Umbilical cord (tissue), 2 donors: ENCODE data around the gene ABCC8. TPM values are rescaled to one million over a fixed set of nuclear protein-coding genes. Genes with fewer than 3 reads are reported as not detected.
A peak's percentile ranks its signal among the peaks of the same experiment; 100 is the strongest.

Experiments
- DNase-seq: peaks from one replicate; pipeline ENCODE4 v3.0.0-alpha.2; 2015; ENCODE audit warnings: low spot score
- total RNA-seq: library from RNA; depleted of rRNA; stranded (reverse); fragments of >200 nt; gene quantifications from one replicate; pipeline ENCODE4 v1.2.3, GENCODE V29; 2014; ENCODE audit warnings: low replicate concordance; ENCODE audit not compliant: insufficient read depth

The ABCC8 gene
- total RNA-seq, 1 donor from 2014 or later = 0.48 TPM

DNA sequence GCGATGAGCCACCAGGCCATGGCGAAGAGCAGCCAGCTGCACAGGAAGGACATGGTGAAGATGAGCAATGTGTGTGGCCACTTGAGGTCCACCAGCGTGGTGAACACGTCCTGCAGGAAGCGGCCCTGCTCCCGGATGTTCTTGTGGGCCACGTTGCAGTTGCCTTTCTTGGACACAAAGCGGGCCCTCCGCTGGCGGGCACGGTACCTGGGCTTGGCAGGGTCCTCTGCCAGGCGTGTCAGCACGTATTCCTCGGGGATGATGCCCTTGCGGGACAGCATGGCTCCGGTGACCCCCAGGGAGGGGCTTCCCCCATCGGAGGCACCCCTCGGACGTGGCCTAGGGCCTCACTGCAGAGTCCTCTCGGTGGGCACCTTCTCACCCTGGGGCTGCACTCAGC lies 88.8 kb downstream of the ABCC8 start:
- no peak for DNase-seq

DNA sequence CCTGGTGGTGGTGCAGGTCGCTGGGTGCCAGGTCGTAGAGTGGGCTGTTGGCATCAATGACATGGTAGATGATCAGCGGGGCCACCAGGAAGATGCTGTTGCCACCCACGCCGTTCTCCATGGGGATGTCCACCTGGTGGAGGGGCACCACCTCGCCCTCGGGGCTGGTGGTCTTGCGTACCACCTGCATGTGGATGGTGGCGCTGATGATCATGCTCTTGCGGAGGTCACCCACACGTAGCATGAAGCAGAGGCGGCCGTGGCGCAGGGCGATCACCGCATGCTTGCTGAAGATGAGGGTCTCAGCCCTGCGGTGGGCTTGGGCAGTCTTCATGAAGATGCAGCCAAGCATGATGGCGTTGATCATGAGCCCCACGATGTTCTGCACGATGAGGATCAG lies 89.4 kb downstream of the ABCC8 start:
- DNase-seq = no peak

DNA sequence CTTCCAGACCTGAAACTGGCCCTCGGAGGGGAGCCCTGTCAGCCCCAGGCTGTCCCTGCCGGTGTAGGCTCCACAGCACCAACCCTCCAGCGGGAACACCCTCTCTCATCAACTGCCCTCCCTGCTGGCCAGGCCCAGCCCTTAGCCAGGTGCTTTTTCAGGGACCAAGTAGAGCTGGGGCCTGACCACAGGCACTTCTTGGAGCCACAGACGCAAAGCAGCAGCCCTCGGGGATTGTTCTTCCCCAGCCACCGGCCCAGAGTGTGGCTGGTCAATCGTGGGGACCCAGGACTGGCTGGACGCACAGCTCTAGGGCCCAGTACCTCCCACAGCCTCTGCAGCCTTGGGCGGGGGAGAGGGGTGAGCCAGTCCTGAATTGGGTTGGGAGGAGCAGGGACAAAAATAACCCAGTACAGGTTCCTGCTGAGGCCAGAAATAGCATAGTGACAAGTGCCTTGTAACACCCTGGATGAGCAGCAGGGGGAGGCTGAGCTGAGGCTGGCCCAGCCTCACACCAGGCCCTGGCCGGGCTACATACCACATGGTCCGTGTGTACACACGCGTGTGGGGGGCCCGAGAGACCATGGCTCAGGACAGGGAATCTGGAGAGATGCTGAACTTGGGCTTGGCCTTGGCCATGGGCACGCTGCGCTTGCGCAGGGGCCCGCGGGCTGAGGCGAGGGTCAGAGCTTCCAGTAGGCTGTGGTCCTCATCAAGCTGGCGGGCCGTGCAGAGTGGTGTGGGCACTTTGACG lies 90.1 kb downstream of the ABCC8 start:
- peak; percentile 24 for DNase-seq

DNA sequence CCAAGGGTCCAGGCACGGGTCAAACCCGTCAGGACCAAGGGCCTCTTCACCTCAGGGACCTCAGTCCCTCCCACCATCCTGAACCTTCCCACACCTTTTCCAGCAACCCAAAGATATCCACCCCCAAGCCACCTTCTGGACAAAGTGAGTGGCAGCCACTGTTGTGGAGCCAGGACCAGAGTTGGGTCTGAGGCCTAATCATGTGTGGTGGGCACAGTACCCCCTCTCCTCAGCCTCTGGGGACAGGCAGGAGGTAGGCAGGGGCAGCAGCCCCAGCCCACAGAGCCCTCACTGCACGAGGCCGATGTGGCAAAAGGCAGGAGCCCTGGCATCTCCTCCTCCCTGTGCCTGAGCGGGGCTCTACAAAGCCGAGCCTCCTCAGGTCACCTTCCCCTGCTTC lies 90.7 kb downstream of the ABCC8 start:
- DNase-seq = no peak

DNA sequence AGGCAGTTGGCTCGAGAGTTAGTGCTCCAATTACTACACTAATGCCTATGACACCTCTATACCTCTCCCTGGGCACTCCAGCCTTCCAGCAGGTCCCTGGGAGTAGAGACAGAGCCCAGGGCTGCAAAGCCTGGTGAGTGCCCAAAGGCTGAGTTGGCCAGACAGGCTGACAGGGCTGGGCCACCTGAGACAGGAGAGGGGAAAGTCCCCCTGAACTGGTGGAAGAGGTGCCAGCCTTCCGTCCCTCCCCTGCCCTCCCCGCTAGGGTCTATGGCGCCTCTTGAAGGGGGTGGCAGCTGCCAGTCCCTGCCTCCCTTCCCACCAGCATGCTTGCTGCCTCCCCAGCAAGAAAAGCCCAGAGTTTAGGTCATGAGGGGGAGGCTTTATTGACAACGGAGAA lies 91.2 kb downstream of the ABCC8 start:
- DNase-seq = no peak

DNA sequence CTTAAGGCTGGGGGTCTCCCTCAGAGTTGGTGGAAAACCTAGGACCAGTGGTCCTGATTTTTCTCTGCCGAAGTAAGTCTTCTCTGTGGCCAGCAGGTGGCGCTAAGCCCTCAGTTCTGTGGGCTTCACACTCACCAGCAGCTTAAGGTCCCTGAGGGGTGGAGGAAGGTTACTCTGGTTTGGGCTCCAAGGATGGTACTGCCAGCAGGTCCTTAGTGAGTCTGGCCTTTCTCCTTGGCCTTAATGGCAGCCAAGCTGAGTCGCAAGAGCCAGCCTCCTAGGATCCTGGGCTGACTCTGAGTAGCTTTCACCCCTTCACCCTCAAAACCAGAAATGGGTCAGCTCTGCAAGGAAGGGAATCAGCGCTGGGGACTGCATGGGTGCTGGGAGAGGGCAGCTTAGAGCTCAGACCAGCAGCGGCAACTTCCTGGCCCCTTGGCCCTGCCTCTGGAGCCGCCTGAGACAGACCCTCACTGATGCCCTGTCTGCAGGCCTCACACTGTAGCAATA lies 92.6 kb downstream of the ABCC8 start:
- peak; percentile 88 for DNase-seq

DNA sequence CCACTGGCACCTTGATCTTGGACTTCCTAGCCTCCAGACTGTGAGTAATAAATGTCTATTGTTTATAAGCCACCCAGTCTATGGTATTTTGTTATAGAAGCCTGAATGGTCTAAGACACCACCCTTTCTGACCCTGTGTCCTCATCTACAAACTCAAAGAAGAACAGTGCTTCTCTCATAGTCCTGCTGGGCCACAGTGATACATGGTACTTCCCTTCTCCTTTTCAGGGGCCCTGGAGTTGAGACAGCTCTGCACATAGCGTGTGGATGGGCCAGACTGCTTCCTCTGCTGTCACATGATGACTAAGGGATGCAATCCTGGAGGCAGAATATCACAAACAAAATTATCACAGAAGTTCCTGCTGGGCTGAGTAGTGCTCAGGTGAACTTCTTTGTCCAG lies 93.2 kb downstream of the ABCC8 start:
- DNase-seq = no peak

DNA sequence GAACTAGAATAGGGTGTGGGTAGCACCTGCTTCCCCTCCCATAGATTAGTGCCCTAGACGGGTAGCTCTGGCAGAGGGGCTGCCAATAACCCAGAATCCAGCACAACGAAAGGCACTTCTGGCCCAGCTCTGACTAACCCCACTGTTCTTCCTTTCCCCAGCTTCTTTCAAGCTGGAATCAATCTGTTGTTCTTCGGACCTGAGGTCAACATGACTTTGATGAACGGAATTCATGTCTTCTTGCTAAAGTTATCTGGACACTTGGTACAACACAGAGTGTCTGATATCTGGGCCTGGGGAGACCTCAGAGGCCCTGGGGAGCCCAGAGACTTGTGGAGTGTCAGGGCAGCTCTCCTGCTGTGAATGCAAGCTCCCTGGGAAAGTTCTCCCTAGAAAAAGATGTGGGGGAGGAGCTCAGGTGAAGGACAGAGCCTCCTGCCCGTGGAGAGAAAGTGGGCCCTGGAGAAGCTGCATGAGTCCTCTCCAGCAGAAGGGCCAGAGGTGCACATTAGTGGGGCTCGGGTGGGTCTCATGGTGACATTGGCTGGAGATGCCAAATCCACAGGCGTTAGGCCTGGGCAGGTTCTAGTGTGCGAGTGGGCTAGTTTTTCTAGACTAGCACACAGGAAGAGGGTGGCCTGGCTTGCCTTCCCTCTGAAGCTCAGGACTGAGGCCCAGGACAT lies 94.5 kb downstream of the ABCC8 start:
- DNase-seq = no peak

DNA sequence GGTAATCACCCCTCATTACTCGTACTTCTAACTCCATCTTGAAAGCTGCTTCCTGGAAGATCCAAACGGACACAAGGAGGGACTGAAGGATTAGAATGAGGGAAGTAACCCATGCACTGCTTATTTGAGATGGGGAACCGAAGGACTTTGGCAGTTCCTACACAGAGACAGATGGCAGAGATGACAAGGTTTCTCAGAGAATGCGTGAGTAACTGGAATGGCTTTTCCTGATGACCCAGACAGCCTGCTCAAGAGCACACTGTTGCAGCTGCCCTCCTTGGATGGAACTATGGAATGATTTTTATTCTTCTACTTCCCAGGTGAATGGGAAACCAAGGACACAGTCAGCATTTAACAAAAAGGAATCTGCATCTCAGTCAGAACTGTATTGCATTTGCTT lies 95.5 kb downstream of the ABCC8 start:
- no peak for DNase-seq

DNA sequence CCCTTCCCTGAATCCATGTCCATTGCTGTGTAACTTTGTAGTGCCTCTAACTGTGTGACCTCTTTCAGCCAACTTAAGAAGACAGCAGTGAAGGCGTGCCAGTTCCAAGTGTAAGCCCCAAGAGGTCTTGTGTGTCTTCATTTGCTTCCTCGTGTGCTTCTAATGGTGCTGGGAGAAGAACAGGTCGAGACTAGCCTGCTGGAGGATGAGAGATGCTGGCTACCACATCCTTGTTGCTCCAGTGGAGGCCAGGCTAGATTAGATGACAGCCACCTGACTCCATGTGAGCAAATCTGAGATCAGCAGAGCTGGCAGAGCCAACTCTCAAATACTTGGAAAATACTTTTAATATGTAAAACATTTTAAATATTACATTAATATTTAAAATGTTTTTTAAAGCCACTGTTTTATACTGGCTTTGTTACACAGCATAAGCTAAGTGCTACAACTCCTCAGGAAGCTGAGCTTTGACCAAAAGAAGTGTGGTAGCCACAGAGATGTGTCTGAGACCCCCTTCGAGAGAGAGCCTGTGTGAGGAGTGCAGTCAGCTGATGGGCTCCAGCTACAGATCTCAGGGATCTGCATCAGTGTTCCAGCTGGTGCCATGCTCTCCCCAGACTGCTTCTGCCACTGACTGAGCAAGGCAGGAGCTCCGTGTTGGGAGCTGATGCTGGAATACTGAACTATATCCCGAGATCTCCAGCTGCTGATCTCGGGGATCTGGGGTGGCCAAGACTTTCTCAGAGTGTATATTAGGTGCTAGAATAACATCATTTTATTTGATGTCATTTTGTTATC lies 97.1 kb downstream of the ABCC8 start:
- no peak for DNase-seq

DNA sequence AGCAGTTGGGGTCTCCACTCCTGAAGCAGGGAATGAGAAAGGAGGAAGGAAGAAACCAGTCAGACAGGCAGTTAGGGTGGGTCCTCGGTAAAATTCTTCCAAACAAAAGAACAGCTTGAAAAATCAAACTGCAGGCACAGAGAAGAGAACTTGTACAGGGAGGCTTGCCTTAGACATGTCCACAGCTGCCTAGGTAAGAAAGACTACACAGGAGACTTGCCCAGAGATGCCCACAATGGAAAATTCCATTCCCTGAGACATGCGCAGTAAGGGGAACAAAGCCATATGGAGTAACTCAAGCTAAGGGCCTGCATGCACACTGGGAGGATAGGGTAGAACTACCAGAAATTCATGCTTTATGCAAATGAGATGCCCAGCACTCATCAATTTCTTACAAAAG lies 98.0 kb downstream of the ABCC8 start:
- no peak for DNase-seq

DNA sequence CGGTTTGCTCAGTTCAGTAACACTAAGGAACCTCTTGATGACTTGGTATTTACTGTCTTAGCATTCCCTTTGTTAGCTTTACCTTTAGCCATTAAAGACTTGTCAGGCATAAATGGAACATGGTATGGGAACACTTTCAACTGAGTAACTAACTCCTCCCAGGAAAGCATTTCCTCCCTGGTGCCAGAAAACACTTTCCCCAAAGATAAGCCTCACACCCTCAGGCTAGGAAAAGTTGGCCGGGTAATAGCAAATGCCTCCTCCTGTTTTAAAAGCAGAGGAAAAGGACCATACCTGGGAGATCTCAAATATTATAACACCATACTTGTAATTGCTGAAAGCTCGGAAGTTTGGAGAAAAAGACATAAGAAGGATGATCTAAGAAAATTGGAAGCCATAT lies 100.2 kb downstream of the ABCC8 start:
- no peak for DNase-seq

DNA sequence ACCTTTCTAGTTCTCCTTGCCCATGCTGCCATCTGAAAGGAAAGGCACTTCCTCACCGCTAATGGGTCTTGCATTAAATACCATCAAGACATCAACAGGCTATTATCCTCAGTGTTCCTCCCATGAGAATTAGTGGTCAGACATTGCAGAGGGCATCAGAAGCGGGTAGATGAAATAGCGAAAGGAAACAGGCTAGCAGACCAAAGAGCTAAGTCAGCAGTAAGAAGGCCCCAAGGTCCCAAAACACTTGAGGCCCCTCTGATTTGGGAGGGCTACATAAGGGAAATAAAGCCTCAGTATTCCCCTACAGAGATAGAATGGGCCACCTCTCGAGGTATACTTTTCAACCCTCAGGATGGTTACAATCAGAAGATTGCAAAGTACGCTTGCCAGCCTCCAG lies 101.1 kb downstream of the ABCC8 start:
- no peak for DNase-seq

DNA sequence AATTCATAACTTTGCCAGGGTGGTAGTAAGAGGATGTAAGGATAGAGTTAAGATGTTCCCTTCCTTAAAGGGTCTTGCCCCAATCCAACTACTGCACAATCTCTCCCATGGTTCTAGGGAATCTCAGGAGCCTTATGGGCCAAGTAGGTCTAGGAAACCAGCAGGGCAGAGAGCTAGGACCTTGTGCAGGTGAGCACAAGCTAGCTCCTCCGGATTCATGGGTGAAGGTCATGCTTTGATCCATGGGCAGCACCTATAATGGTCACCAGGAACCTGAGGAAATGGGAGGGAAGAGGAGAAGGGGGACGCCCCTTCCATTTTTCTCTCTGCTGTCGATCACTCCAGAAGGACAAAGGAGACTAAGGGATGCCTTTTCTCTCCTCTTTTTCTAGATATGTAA lies 105.0 kb downstream of the ABCC8 start:
- no peak for DNase-seq

DNA sequence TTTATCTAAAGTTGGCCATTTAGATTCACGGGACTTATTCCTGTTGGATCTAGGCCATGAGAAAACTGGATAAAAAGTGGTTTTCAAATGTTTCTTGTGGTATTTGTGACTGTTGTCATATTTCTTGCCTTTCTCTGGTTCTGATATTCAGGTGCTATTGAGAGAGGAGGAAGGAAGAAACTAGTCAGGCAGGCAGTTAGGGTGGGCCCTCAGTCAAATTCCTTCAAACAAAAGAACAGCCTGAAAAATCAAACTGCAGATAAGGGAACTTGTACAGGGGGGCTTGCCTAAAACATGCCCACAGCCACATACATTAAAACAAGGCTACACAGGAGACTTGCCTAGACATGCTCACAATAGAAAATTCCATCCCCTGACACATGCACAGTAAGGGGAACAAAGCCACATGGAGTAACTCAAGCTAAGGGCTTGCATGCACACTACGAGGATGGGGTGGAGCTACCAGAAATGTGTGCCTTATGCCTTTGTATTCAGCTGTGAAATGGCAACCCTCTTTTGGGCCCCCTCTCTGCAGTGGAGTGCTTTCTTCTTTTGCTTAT lies 106.9 kb downstream of the ABCC8 start:
- no peak for DNase-seq

DNA sequence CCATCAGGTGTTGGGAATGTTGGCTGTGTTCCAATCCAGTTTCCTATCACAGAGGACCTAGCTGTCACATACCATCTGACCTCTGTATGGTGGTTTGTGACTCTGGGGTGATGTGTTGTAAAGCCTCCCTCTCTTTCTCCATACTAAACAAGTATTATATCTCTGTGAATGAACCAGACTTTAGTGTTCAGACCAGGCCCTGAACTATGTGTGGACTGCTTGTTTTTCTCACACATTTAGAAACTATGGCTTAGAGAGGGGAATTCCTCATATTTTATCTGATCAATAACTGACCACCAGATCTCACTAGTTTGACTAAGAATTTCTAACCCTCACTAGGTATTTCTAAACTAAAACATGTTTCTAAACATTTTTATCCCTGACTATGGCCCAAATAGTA lies 107.6 kb downstream of the ABCC8 start:
- DNase-seq = no peak

DNA sequence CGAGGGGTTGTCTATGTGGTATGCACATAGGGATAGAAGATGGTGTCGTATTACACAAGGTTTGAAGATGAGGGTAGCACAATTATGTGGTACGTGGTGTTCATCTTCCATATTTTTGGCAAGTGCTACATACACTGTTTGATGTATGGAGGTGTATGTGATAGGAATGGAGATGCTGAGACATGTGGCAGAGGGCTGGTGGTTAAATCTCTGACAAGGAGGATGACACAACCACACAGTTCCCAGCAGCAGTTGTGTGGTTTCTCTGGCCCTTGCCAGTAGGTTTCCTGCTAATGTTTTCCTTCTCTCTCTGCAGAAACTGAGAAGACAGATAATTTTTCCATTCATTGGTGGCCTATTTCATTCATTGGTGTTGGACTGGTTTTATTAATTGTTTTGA lies 108.1 kb downstream of the ABCC8 start:
- no peak for DNase-seq

DNA sequence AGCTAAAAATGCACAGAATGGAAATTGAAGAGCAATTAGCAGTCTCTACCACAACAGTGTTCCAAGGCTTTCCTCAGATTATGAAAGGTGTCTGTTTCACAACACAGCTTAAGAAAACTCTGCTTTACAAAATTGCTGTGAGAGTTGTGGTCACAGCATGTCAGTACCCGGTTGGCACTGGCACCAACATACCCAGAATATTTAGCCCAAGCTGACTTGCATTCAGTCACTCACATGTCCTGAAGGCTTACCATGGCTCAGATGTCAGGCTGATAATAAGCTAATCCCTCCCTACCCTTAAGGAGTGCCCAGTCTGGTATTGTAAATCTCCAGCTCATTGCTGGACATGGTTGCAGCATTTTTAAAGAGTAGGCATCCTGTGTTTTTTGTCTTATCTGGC lies 110.2 kb downstream of the ABCC8 start:
- no peak for DNase-seq

DNA sequence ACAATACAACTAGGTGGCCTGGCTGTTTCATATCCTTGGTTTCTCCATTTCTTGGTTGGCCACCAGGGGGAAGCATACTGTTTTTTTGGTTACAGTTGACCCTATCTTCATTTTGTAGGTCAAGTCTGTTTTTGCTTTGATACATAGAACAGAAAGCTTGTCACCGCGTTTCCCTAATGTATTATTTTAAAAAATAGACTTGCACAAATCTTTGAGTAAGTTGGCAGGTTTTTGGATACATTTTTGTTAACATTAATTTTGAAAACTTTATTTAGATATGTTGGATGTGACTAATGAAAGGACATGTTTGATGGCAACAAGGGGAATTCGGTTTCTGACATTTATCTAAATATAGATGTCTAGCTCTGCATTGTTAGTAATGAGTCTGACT lies 122.0 kb downstream of the ABCC8 start:
- peak; percentile 73 for DNase-seq

DNA sequence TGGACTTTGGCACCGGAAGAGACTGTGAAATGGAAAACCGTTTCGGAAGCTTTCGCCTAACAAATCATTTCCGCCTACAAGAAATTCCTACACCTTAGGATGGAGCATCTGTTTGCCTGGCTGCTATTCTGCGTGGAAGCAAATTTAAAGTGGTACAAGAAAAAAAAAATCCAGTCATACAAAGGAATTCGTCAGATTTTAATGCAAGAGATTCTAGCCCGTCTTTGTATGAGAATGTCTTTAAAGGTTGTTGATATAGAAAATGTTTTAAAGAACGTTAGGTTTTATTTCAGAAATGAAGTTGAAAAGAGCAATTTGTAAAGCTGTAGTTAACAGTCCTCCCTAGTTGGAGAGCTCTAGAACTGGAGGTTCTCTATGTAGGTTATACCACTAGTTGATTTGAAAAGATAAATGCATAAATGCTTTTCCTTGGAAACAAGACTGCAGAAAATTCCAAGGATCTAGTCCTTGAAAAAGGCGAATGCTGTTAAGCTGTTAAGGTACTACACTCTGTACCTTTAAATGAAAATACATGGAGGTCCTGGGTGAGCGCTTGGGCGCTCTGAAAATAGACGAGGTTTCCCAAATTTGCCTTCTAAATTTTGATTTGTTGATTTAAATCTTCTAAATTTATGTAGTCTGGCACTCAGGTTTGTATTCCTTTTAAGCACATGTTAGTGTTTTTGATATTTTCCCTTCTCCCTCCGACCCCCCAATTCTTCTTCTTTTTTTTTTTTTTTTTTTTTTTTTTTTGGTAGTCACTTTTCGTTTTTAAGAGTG lies 122.6 kb downstream of the ABCC8 start:
- DNase-seq = no peak
